Sigmoid colon (tissue), 4 donors: ENCODE data around the gene TENM4.

Experiments used
- CTCF ChIP-seq, 4 experiments: fragments of 450-650 bp in 3 of 4; fragments of 200-600 bp in 1 of 4; IDR thresholded peaks; one replicate each; pipeline ENCODE4 v1.5.1; 2016 to 2019; ENCODE audit warnings: antibody characterized with exemption in 4 of 4, mild to moderate bottlenecking in 3 of 4, moderate library complexity in 2 of 4
- EP300 ChIP-seq, 4 donors: sonication (generic); formaldehyde crosslinking; IDR thresholded peaks; one replicate each; pipeline ENCODE4 v1.6.1; 2017; ENCODE audit warnings: antibody characterized with exemption in 4 of 4
- POLR2A ChIP-seq, 2 donors: fragments of 450-650 bp; IDR thresholded peaks; one replicate each; pipeline ENCODE4 v1.6.1; 2016; ENCODE audit warnings: antibody characterized with exemption in 2 of 2, mild to moderate bottlenecking in 2 of 2, moderate library complexity in 2 of 2
- POLR2AphosphoS5 ChIP-seq, 4 donors: sonication (generic); formaldehyde crosslinking; IDR thresholded peaks; one replicate each; pipeline ENCODE4 v1.6.1; 2017; ENCODE audit warnings: antibody characterized with exemption in 4 of 4

DNA sequence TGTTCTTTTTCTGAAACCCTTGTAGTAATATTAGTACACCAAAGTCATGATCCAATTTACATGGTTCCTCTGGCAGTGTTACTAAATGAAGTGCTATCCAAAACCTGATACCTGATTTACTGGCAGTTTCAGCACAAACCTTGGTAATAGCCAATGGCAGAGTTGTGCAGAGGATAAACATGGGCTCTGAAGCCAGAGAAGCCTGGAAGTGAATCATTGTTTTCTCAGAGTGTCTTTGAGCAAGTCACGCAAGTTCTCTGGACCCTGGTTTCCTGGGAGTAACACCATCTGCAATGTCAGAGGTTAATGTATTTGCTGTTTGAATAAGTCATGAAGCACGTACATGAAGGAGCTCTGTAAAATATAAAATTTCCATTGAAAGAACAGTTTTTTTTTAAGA, 643.9 kb downstream of the TENM4 start:
- no peak for TF ChIP-seq CTCF (IDR thresholded peaks at IDR 0.05)
- TF ChIP-seq POLR2A (IDR thresholded peaks at IDR 0.05) = no peak
- TF ChIP-seq POLR2AphosphoS5 (IDR thresholded peaks at IDR 0.05) = no peak
- TF ChIP-seq EP300 (IDR thresholded peaks at IDR 0.05) = no peak
